GM12873 (cell line): ENCODE data around the gene B4GALT1.
A peak's percentile ranks its signal among the peaks of the same experiment; 100 is the strongest.

ENCODE experiments used
- TF ChIP-seq, protein P1 (sequence below): IDR thresholded peaks from 2 replicates; pipeline ENCODE4 v1.5.1; 2012; ENCODE audit warnings: low read depth, mild to moderate bottlenecking, moderate library complexity, low read length, control low read depth; ENCODE audit not compliant: insufficient read depth; ENCODE audit errors: missing control alignments

Gene B4GALT1

DNA sequence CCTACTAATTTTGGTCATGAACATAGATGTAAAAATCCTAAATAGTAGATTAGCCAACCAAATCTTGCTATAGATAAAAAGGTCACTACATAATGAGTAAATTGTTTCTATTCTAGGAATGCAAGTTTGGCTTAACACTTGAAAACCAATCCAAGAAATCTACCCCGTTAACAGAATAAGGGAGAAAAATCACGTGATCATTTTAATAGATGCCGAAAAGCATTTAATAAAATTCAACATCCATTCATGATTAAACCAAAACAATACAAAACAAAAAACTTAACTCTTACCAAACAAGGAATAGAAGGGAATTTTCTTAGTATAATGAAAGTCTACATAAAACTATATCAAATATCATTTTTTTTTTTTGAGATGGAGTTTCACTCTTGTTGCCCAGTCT lies 69.9 kb downstream of the B4GALT1 start:
- TF ChIP-seq, protein P1, sequence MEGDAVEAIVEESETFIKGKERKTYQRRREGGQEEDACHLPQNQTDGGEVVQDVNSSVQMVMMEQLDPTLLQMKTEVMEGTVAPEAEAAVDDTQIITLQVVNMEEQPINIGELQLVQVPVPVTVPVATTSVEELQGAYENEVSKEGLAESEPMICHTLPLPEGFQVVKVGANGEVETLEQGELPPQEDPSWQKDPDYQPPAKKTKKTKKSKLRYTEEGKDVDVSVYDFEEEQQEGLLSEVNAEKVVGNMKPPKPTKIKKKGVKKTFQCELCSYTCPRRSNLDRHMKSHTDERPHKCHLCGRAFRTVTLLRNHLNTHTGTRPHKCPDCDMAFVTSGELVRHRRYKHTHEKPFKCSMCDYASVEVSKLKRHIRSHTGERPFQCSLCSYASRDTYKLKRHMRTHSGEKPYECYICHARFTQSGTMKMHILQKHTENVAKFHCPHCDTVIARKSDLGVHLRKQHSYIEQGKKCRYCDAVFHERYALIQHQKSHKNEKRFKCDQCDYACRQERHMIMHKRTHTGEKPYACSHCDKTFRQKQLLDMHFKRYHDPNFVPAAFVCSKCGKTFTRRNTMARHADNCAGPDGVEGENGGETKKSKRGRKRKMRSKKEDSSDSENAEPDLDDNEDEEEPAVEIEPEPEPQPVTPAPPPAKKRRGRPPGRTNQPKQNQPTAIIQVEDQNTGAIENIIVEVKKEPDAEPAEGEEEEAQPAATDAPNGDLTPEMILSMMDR, result no peak

DNA sequence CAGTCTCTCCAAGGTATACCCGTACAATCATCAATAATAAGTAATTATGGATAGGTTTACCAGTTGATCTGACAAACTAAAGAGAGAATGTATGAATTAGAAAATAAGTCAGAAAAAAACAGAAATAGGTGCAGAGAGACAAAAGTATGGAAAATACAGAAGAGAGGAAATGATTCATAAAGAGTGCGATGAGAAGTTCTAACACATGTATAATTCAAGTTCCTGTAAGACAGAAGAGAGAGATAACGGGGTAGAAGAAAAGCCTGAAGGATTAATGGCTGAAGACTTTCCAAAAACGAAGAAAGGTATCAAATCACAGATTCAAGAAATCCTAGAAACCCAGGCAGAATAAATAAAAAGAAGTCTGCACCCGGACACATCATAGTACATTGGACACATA lies 74.5 kb downstream of the B4GALT1 start:
- TF ChIP-seq, protein P1, result no peak

DNA sequence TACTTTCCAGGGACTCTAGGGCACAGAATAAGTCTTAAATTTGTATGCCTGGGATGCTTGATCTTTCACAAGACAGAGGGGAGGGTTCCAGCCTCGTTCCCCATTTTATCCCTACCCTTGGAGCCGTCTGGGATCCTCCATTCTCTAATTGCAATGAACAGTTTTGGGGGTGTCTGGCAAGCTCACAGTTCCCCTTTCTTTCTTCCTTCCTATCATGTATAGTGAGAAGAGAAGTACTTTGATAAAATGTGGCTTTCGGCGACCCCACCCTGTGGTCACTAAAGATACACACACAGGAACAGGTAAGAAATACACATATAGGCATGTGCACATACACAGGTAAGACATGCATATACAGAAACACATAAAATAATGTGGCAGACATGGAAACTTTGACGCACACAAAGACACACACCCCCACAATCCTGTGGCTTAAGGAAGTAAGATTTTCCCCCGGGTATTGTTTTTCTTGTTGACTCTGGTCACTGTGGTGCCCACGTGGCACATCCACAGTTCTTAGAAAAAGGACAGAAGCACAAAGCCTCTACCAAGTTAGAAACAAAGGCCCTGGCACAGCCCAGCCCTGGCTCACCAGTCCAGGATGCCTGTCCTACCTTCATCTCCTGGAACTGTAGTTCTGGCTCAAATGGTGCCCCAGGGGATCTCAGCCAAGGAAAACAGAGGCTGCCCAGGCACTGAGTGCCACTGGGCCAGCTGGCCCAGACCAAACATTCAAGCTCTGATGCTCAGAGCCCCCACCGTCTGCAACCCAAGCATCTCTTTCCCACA lies 84.4 kb downstream of the B4GALT1 start:
- TF ChIP-seq, protein P1, result no peak

DNA sequence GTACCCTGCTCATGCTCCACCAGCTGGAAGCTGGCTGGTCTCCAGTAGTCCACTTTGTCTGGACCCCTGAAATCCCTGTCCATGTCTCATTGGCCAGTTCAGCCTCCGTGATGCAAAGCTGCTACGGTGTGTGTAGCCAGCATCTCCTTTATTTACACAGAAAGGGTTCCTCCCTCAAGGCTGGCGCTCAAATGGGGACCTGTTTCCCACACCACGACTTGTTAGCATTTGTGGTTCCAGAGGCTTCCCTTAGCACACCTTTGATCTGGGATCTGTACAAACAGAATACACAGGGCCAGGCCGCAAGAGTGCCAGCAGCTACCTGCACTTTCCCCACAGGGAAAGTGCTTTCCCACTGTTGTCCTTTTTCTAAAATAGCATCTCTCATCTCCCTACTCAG lies 85.0 kb downstream of the B4GALT1 start:
- TF ChIP-seq, protein P1, result no peak

DNA sequence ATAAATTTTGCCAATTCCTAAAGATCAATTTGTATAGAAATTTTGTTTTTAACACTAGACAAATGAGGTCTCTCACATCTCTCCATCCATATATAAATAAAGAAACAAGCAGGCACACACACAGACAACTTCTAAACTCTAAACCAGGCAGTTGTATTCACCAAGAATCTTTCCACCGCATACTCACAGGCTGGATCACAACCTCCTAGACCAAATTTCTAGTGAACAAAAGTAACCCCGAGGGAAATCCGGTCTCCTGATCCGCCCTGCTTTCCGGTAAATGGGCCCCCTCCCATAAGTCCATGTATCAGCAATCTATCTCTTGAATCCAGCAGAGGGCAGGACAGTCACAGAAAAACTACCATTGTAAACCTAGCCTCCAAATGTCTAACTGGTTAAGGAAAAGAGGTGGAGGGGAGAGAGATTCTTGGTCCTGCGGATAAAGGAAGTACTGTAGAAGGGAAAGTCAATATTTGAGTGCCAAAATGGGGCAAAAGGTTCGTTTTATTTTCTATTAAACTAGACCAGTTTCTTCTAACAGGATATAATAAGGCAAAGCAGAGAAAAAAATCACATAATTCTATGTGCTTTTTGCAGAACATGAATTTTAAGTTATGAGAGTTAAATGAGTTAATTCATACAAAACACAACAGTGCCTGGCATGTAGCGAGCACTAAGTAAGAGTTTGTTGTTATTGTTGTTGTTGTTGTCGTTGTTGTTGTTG lies 85.8 kb downstream of the B4GALT1 start:
- TF ChIP-seq, protein P1, result peak; percentile 66

DNA sequence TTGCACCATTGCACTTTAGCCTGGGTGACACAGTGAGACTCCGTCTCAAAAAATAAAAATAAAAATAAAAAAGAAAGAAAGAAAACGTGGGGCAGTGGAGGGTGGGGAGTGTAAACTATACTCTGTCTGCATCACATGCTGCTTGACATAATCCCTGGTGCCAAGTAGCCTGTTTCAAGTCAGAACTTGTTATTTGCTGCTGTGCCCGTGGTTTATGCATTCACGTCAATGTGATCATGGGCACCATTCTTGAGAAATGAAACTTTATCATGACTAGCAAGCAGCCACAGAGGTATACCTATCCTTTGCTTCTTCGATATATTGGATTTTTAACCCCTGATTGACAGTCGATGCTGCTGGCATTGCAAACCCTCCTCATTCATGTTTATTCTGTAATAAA lies 86.6 kb downstream of the B4GALT1 start:
- TF ChIP-seq, protein P1, result no peak
